NCI-H146 treated with DMSO at 0.1 percent for 48 hours (cell line): ENCODE measurements around the gene RNF175.

Experiments used
- DNase-seq: peaks from one replicate; lab custom pipeline; 2025; ENCODE audit not compliant: unreplicated experiment; lab: John Stamatoyannopoulos, UW

Gene RNF175

GRCh38 chr4:153759407-153760316, at the start of gene RNF175:
RNF175 (minus strand) TSS chr4:153760024; CDS start chr4:153759862, 162 bp downstream.
- DNase-seq: no peak

GRCh38 chr4:153809307-153809706, 49.5 kb upstream of the RNF175 start:
- DNase-seq: no peak

GRCh38 chr4:153808175-153808574, 48.4 kb upstream of the RNF175 start:
- DNase-seq: no peak

GRCh38 chr4:153806073-153806472, 46.2 kb upstream of the RNF175 start:
- DNase-seq: no peak

GRCh38 chr4:153804722-153805121, 44.9 kb upstream of the RNF175 start:
- DNase-seq: no peak

- DNase-seq: no peak
These were observed 39.9 kb upstream of the RNF175 start for GRCh38 chr4:153799694-153800074.

GRCh38 chr4:153798901-153799693, 39.3 kb upstream of the RNF175 start:
- no peak for DNase-seq

- DNase-seq: no peak
These were observed 38.6 kb upstream of the RNF175 start for GRCh38 chr4:153798420-153798819.

GRCh38 chr4:153794006-153794405, 34.2 kb upstream of the RNF175 start:
- DNase-seq: no peak

- no peak for DNase-seq
These were observed 32.9 kb upstream of the RNF175 start for GRCh38 chr4:153792618-153793247.

- no peak for DNase-seq
These were observed 32.2 kb upstream of the RNF175 start for GRCh38 chr4:153791746-153792617.

GRCh38 chr4:153790962-153791551, 31.2 kb upstream of the RNF175 start:
- no peak for DNase-seq

GRCh38 chr4:153790500-153790865, 30.7 kb upstream of the RNF175 start:
- DNase-seq: no peak

- DNase-seq: no peak
These were observed 30.1 kb upstream of the RNF175 start for GRCh38 chr4:153789741-153790499.

- DNase-seq: no peak
These were observed 28.8 kb upstream of the RNF175 start, which contains the start of gene SFRP2 for GRCh38 chr4:153788413-153789276. SFRP2 (minus strand) TSS chr4:153789083; CDS start chr4:153788835, 248 bp downstream.

- DNase-seq: no peak
These were observed 28.2 kb upstream of the RNF175 start for GRCh38 chr4:153788051-153788412.

- DNase-seq: no peak
These were observed 27.8 kb upstream of the RNF175 start for GRCh38 chr4:153787575-153787974.

GRCh38 chr4:153787061-153787560, 27.3 kb upstream of the RNF175 start:
- no peak for DNase-seq
